Measurements from ENCODE around the gene UBE2C. TPM values are rescaled to one million over a fixed set of nuclear protein-coding genes. Genes with fewer than 3 reads are reported as not detected.

UBE2C gene
- total RNA-seq, 1 donor from 2014 or later = 69.0 TPM

DNA sequence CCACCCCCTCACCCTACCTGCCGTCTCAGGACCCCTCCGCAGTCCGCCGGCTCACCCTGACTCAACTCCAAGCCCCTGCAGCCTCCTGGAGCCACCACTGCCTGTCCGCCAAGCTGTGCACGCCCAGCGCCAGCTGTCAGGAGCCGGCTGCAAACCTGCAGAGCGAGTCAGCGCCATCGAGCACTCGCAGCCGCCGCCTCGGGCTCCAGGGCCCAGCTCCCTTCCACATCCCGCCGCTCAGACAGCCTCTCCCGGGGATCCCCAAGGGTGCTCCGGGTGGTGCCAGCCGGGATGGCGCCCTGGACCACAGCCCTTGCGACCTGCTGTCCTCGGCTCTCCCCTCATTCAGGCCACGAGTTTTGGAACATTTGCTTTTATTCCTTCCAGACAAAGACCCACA, 10.4 kb downstream of the UBE2C start:
- peaks cover 31% of the 10 kb centered on the region for H3K27me3 Mint-ChIP-seq
- H3K36me3 Mint-ChIP-seq (ENCODE audit: insufficient read depth) = no peaks in the 10 kb centered on the region
- H3K27ac Mint-ChIP-seq = no peak overlapping the region
- DNase-seq (ENCODE audit: low spot score, unreplicated experiment) = no peak
- no peaks in the 10 kb centered on the region for H3K9me3 Mint-ChIP-seq (ENCODE audit: low read depth)
- no peaks in the 10 kb centered on the region for H3K4me1 Mint-ChIP-seq (ENCODE audit: low read depth)
- TF ChIP-seq, protein P1, sequence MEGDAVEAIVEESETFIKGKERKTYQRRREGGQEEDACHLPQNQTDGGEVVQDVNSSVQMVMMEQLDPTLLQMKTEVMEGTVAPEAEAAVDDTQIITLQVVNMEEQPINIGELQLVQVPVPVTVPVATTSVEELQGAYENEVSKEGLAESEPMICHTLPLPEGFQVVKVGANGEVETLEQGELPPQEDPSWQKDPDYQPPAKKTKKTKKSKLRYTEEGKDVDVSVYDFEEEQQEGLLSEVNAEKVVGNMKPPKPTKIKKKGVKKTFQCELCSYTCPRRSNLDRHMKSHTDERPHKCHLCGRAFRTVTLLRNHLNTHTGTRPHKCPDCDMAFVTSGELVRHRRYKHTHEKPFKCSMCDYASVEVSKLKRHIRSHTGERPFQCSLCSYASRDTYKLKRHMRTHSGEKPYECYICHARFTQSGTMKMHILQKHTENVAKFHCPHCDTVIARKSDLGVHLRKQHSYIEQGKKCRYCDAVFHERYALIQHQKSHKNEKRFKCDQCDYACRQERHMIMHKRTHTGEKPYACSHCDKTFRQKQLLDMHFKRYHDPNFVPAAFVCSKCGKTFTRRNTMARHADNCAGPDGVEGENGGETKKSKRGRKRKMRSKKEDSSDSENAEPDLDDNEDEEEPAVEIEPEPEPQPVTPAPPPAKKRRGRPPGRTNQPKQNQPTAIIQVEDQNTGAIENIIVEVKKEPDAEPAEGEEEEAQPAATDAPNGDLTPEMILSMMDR (IDR thresholded peaks at IDR 0.05; ENCODE audit: unreplicated experiment) = no peak
- H3K4me3 Mint-ChIP-seq (ENCODE audit: low read depth) = no peak overlapping the region

DNA sequence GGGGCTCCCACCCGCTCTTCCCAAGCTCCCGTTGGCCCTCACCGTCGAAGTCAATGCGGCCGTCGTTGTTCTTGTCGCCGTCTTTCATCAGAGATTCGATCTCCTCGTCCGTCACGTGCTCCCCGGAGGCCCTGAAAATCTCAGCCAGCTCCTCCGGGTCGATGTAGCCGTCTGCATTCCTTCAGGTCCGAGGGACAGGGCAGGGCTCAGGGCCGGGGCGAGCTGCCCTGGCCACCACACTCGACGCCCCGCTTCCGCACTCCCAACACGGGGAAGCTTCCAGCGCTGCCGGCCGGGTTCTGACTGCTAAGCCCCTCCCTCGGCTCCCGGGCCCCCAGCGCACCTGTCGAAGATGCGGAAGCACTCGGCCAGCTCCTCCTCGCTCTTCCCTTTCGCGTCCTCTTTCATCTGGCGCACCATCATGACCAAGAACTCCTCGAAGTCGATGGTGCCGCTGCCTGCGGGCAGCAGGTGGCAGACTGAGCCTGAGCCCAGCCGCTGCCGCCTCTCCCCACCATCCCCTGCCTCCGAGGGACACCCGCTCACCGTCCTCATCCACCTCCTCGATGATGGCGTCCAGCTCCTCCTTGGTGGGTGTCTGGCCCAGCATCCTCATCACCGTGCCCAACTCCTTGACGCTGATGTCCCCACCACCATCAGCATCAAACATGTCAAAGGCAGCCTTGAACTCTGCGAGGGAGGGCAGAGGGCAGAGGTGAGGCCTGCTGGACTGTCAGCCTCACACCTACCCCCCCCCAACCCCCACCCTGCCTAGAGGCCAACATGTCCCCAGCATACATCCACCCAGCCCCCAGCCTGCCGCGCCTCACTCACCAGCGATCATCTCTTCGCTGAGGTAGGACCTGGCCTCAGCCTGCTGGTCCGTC, 11.7 kb downstream of the UBE2C start:
- peaks cover 31% of the 10 kb centered on the region for H3K27me3 Mint-ChIP-seq
- H3K4me1 Mint-ChIP-seq (ENCODE audit: low read depth) = no peaks in the 10 kb centered on the region
- no peaks in the 10 kb centered on the region for H3K36me3 Mint-ChIP-seq (ENCODE audit: insufficient read depth)
- no peaks in the 10 kb centered on the region for H3K9me3 Mint-ChIP-seq (ENCODE audit: low read depth)
- H3K4me3 Mint-ChIP-seq (ENCODE audit: low read depth) = peak overlapping the region; percentile 3
- TF ChIP-seq, protein P1 (IDR thresholded peaks at IDR 0.05; ENCODE audit: unreplicated experiment) = peak; percentile 36
- no peak overlapping the region for H3K27ac Mint-ChIP-seq
- peak; percentile 15 for DNase-seq (ENCODE audit: low spot score, unreplicated experiment)

DNA sequence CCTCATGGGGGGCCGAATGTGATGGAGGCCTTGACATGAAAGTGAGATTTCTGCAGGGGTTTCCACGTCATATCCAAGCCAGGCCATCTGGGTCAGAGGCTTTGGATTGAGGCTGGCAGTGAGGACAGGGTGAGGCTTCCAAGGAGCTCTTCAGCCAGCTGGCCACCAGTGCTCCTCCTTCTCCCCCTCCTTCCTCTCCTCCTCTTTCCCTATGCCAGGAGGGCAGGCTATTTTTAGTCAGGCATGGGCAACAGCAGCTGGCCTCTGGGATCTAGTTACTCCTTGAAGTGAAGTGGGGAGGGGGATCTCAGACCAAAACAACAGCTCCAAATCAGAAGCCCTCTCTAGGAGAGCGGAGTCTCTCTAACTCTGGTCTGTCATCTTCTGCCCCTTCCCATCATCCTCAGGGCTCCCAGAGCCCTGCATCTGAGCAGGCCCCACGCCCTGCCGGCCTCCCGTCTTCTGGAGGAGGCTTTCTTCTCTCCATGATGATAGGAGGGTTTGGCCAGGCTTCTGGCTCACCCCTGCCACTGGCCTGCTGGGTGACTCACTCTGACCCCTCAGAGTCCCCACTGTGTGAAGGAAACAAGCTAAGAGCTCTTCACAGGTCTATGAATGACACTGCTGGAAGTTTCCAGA, 14.1 kb downstream of the UBE2C start:
- no peaks in the 10 kb centered on the region for H3K4me1 Mint-ChIP-seq (ENCODE audit: low read depth)
- H3K36me3 Mint-ChIP-seq (ENCODE audit: insufficient read depth) = no peaks in the 10 kb centered on the region
- H3K4me3 Mint-ChIP-seq (ENCODE audit: low read depth) = no peak overlapping the region
- DNase-seq (ENCODE audit: low spot score, unreplicated experiment) = no peak
- peaks cover 30% of the 10 kb centered on the region for H3K27me3 Mint-ChIP-seq
- H3K9me3 Mint-ChIP-seq (ENCODE audit: low read depth) = no peaks in the 10 kb centered on the region
- TF ChIP-seq, protein P1 (IDR thresholded peaks at IDR 0.05; ENCODE audit: unreplicated experiment) = no peak
- no peak overlapping the region for H3K27ac Mint-ChIP-seq

DNA sequence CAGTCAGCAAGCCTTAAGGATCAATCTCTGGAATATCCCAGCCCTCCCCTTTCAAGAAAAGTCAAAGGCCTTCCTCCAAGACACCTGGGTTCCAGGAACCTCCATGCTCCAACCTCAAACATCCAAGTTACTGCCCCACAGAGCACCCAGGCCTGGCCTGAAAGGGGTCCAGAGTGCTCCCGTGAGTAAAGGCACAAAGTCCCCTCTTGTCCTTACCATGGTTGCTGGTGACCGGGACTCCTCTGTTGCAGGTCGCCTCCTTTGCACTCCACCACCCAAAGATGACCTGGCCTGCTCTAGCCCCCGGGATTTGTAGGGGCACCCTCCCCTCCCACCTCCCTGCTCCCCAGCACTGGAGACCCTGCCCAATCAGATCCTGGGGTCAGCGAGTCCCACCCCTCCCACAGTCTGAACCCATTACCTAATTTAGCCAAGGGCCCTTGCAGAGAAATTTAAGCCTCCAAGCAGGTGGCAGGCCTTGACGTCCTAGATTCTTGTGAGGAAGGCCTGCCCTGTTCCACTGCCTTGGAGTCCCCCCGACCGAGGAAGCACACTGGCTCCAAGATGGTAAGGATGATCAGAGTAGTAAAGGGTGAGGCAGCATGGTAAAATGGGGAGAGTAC, 14.7 kb downstream of the UBE2C start, which contains the start of gene TNNC2:
TNNC2 (minus strand) TSS at position 283 of the 623 bp plus-strand sequence; CDS start at position 219, 64 bp downstream.
- TF ChIP-seq, protein P1 (IDR thresholded peaks at IDR 0.05; ENCODE audit: unreplicated experiment) = no peak
- no peaks in the 10 kb centered on the region for H3K9me3 Mint-ChIP-seq (ENCODE audit: low read depth)
- no peaks in the 10 kb centered on the region for H3K4me1 Mint-ChIP-seq (ENCODE audit: low read depth)
- no peaks in the 10 kb centered on the region for H3K36me3 Mint-ChIP-seq (ENCODE audit: insufficient read depth)
- no peak within 1 kb of the TSS for H3K4me3 Mint-ChIP-seq (ENCODE audit: low read depth)
- peaks cover 27% of the 10 kb centered on the region for H3K27me3 Mint-ChIP-seq
- no peak for DNase-seq (ENCODE audit: low spot score, unreplicated experiment)
- H3K27ac Mint-ChIP-seq = no peak within 1 kb of the TSS

DNA sequence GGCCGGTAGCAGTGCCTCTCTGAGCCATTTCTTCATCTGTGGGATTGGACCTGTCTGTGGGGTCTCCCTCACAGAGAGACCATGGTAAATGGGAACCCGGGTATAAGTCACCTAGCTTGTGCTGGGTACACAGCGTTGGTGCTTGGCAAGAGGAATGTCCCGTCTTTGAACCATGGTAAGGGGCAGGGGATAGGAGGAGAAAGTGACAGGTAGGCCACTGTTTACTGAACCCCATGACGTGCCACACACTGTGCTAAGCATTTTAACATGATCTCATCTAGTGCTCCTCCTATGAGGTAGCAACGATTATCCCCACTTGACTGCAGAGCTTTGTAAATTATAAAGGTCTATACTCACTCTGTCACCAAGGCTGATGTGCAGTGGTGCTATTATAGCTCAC, 15.3 kb downstream of the UBE2C start:
- no peaks in the 10 kb centered on the region for H3K9me3 Mint-ChIP-seq (ENCODE audit: low read depth)
- no peak overlapping the region for H3K27ac Mint-ChIP-seq
- TF ChIP-seq, protein P1 (IDR thresholded peaks at IDR 0.05; ENCODE audit: unreplicated experiment) = no peak
- H3K36me3 Mint-ChIP-seq (ENCODE audit: insufficient read depth) = no peaks in the 10 kb centered on the region
- H3K4me1 Mint-ChIP-seq (ENCODE audit: low read depth) = no peaks in the 10 kb centered on the region
- H3K4me3 Mint-ChIP-seq (ENCODE audit: low read depth) = no peak overlapping the region
- no peak for DNase-seq (ENCODE audit: low spot score, unreplicated experiment)
- peaks cover 23% of the 10 kb centered on the region for H3K27me3 Mint-ChIP-seq
